GM20431 (cell line): ENCODE results near the gene SLC13A2.
"Not testable (repeated sequence)": the region's sequence is repeated elsewhere in the genome, so short reads cannot be mapped to it uniquely, and the experiment has no call there.

Experiments
- in situ Hi-C: fragments of 300-500 bp; cut with MseI, MboI; formaldehyde crosslinking; loops from one replicate; pipeline ENCODE4 v1.15.0; 2020; ENCODE audit warnings: low sequenced_read_pairs; ENCODE audit not compliant: unreplicated experiment

SLC13A2 gene, protein sequence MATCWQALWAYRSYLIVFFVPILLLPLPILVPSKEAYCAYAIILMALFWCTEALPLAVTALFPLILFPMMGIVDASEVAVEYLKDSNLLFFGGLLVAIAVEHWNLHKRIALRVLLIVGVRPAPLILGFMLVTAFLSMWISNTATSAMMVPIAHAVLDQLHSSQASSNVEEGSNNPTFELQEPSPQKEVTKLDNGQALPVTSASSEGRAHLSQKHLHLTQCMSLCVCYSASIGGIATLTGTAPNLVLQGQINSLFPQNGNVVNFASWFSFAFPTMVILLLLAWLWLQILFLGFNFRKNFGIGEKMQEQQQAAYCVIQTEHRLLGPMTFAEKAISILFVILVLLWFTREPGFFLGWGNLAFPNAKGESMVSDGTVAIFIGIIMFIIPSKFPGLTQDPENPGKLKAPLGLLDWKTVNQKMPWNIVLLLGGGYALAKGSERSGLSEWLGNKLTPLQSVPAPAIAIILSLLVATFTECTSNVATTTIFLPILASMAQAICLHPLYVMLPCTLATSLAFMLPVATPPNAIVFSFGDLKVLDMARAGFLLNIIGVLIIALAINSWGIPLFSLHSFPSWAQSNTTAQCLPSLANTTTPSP

GRCh38 chr17:28473542-28473941 is at the start of gene SLC13A2:
Gene SLC13A2 (plus strand): TSS chr17:28473644. CDS start chr17:28473713, 69 bp downstream.
- in situ Hi-C loops = no loop called here

GRCh38 chr17:28425206-28425605 is 48.2 kb upstream of the SLC13A2 start:
- in situ Hi-C loops = no loop called here

- in situ Hi-C loops = no loop called here
Measured at GRCh38 chr17:28426081-28426519, 47.3 kb upstream of the SLC13A2 start.

GRCh38 chr17:28427371-28427770 is 46.1 kb upstream of the SLC13A2 start:
- in situ Hi-C loops = no loop called here

DNA sequence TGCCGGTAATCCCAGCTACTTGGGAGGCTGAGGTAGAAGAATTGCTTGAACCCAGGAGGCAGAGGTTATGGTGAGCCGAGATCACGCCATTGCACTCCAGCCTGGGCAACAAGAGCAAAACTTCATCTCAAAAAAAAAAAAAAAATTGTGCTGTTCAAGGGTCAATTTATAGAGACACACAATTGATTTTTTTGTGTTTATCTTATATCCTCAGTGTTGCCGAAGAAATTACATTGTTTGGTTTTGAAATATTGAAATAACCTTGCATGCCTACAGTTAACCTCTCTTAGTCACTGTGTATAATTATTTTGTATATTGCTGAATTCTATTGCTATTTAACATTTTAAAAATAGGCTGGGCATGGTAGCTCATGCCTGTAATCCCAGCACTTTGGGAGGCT is 45.5 kb upstream of the SLC13A2 start:
- in situ Hi-C loops = not testable (repeated sequence)

GRCh38 chr17:28433721-28434120 is 39.7 kb upstream of the SLC13A2 start:
- in situ Hi-C loops = no loop called here

DNA sequence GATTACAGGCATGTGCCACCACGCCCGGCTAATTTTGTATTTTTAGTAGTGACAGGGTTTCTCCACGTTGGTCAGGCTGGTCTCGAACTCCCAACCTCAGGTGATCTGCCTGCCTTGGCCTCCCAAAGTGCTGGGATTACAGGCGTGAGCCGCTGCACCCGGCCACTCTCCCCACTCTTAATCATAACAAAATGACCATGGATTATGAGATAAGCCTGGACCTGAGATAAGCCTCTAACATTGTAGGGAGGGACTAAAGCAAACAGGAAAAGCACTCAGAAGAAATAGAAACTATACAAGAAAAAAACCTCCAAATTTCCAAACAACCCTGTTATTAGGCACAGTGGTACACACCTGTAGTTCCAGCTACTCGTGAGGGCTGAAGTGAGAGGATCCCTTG is 39.1 kb upstream of the SLC13A2 start:
- in situ Hi-C loops = not testable (repeated sequence)

DNA sequence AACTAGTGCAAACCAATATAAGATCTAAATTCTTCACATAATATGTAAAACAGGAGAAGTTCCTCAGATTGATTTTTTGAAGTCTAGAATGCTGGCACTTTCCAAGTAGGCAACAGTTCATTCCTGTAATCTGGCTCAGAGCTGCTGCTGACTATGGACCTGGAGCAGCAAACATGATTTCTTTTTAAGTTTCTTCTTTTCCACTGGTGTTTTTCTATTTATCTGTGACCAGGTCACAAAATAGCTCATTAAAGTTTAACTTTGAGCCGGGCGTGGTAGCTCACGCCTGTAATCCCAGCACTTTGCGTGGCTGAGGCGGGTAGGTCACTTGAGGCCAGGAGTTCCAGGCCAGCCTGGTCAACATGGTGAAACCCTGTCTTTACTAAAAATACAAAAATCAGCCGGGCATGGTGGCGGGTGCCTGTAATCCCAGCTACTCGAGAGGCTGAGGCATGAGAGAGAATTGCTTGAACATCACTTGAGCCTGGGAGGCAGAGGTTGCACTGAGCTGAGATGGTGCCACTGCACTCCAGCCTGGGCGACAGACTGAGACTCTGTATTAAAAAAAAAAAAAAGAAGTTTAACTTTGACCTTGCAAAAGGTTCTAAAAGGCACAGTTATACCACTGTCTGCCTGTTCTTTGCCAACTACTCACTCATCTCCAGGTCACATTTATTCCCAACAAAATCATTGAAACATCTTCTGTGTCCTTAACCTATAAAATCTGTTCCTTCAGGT is 29.4 kb upstream of the SLC13A2 start:
- in situ Hi-C loops = no loop called here

GRCh38 chr17:28446716-28447395 is 26.6 kb upstream of the SLC13A2 start:
- in situ Hi-C loops = no loop called here

DNA sequence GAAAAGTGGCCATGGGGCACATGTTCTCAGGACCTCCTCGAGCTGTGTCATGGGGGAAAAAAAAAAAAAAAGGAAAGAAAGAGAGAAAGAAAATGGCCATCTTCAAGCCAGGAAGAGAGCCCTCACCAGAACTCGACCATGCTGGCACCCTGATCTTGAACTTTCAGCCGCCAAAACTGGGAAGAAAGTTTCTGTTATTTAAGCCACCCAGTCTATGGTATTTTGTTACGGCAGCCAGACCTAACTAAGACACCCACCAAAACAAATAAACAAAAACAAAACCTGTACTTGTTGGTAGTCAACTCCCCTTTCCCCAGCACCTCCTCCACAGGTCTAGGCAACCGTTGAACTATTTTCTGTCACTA is 26.1 kb upstream of the SLC13A2 start:
- in situ Hi-C loops = no loop called here

DNA sequence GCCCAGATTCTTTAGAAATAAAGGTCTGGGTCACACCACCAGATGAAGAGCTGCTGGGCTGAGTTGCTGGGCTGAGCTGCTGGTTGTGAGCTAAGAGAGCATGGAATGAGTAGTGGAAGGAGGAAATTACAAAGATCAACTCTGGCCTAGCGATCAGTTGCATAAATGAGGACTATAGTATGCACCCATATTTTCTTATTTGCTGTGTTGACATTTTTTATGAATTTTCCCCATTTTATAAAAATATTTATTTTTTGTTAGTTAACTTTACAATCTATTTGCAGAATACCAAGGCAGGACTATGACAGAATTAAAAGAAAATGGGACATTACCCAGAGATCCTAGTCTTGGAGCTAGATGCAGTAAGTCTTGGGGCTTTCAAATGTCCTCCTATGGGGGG is 23.6 kb upstream of the SLC13A2 start:
- in situ Hi-C loops = no loop called here

DNA sequence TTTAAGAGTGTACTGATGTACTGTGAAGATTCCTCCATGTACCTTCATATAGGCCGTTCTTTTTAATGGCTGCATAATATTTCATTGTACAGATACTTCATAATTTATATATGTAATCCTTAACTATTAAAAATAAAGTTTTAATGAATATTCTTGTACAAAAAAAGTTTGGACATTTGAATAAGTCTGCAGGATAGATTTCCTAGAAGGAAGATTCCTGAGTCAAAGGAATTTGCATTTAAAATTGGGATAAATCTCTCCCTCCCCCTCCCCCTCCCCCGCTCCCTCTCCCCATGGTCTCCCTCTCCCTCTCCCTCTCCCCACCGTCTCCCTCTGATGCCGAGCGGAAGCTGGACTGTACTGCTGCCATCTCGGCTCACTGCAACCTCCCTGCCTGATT is 15.6 kb upstream of the SLC13A2 start:
- in situ Hi-C loops = no loop called here

DNA sequence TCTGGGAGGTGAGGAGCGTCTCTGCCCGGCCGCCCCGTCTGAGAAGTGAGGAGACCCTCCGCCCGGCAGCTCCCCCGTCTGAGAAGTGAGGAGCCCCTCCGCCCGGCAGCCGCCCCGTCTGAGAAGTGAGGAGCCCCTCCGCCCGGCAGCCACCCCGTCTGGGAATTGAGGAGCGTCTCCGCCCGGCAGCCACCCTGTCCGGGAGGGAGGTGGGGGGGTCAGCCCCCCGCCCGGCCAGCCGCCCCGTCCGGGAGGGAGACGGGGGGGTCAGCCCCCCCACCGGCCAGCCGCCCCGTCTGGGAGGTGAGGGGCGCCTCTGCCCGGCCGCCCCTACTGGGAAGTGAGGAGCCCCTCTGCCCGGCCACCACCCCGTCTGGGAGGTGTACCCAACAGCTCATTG is 14.6 kb upstream of the SLC13A2 start:
- in situ Hi-C loops = not testable (repeated sequence)

DNA sequence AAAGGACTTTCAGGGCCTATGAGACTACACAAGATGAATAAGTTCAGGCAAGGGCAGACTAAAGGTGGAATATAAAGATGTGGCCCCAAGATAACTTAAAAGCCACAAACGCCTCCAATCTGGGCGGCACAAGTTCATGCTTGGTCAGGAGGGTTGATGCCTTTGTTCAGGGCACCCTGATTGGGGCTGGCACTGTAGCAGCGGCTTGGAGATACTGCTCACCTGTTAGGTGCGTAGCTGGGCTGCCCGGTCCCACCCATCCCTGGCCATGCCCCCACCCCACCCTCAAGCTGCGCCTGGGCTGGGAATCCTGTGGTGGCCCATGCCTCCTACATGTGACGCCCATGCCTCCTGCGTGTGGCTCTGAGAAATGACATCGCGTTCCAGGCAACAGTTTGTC is 12.5 kb upstream of the SLC13A2 start:
- in situ Hi-C loops = no loop called here

DNA sequence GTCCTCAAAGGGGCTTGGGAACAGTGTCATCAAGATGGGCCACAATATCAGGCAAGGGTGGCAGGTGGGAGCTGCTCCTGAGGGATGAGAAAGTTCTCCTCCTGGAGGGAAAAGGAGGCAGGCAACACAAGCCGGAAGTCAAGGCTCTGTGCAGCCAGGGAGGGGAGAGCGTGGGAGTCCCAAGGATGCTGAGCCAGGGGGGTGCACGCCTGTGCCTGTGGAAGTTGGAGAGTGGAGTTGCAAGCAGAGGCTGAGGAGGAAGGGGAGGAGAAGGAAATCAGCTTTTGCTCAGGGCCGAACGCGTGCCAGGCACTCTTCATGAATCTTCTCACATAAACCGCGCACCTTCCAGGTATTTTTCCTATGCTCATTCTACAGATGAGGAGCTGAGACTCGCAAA is 7.4 kb upstream of the SLC13A2 start:
- in situ Hi-C loops = no loop called here

DNA sequence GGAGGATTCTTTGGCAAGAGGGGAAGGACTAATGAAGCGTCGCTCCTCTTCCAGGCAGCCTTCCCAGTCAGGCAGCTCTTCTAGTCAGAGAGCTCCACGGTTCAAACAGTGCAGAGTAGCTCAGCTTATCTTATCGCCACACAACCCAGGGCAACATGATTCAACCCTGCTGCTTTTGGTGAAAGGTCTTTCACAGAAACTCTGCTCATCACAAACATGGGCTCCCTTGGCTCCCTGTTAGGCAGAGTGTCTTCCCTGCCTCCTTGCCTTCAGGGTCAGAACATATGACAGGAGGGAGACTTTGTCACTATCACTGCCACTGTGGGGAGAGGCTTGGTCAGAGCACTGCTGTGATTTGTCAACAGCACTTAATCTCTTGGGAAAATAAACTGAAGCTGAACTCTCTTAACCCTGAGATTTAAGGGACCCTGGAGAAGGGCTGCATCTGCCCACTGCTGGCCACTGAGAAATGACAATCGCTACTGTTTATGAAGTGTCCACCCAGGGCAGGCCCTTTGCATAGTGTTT is 6.9 kb upstream of the SLC13A2 start:
- in situ Hi-C loops = no loop called here

DNA sequence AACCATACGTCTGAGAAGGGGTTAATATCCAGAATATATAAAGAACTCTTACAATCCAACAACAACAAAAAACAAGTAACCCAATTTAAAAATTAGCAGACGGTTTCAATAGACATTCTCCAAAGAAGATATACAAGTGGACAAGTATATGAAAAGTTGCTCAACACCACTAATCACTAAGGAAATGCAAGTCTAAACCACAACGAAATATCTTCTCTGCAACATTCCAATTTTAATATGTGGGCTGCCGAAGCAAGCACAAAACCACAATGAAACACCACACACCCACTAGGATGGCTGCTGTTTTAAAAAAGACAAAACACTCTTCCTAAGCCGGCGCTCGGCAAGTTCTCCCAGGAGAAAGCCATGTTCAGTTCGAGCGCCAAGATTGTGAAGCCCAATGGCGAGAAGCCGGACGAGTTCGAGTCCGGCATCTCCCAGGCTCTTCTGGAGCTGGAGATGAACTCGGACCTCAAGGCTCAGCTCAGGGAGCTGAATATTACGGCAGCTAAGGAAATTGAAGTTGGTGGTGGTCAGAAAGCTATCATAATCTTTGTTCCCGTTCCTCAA is 5.9 kb upstream of the SLC13A2 start:
- in situ Hi-C loops = no loop called here

DNA sequence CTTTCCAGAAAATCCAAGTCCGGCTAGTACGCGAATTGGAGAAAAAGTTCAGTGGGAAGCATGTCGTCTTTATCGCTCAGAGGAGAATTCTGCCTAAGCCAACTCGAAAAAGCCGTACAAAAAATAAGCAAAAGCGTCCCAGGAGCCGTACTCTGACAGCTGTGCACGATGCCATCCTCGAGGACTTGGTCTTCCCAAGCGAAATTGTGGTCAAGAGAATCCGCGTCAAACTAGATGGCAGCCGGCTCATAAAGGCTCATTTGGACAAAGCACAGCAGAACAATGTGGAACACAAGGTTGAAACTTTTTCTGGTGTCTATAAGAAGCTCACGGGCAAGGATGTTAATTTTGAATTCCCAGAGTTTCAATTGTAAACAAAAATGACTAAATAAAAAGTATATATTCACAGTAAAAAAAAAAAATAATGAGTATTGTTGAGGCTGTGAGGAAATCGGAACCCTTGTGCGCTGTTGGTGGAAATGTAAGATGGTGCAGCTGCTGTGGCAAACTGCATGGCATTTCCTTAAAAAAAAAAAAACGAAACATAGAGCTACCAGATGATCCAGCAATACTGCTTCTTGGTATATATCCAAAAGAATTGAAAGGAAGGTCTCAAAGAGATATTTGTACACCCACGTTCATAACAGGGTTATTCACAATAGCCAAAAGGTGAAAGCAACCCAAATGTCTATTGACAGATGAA is 5.3 kb upstream of the SLC13A2 start:
- in situ Hi-C loops = not testable (repeated sequence)

DNA sequence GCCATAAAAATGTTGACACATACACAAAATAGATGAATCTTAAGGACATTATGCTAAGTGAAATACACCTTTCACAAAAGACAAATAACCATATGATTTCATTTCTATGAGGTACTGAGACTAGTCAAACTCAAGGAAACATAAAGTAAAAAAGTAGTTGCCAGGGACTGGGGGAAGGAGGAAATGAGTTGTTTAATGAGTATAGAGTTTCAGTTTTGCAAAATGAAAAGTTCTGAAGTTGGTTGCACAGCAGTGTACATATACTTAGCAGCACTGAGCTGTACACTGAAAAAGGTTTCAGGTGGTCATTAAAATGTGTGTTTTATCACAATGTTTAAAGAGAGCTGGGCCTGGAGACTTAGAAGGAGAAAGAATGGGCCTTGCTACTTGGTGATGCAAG is 4.7 kb upstream of the SLC13A2 start:
- in situ Hi-C loops = no loop called here
